H1 (cell line): ENCODE measurements around the gene SCPEP1. TPM values are rescaled to one million over a fixed set of nuclear protein-coding genes. Genes with fewer than 3 reads are reported as not detected.

Experiments used
- CTCF ChIA-PET: fragments of 300-600 bp; sonication (Branson Sonifier 250); formaldehyde crosslinking; loops from one replicate; lab custom pipeline; 2021; ENCODE audit not compliant: partially characterized antibody; lab: Charles Lee
- POLR2A ChIA-PET: fragments of 300-600 bp; sonication (Branson Sonifier 250); formaldehyde crosslinking; loops from one replicate; lab custom pipeline; 2021; ENCODE audit warnings: inconsistent platforms; ENCODE audit not compliant: partially characterized antibody; lab: Charles Lee
- DNase-seq, 2 experiments: peaks; one replicate each; pipeline versions ENCODE4 v3.0.0 to v3.0.0-alpha.2; 2010 to 2022; ENCODE audit warnings: low spot score in 2 of 2, low read depth in 1 of 2, mixed read lengths in 1 of 2
- FAIRE-seq: peaks from 2 replicates; lab custom pipeline; 2011; peaks lifted over from hg19 to GRCh38; lab: Jason Lieb, UNC
- H2AFZ ChIP-seq: 2 replicates; pipeline ENCODE4 v1.8.1; 2012; ENCODE audit warnings: low read length, inconsistent platforms
- H2AK5ac ChIP-seq: 2 replicates; pipeline ENCODE4 v1.6.1; 2013; ENCODE audit warnings: low read depth, low read length
- H2BK120ac ChIP-seq: replicated peaks from 2 replicates; pipeline ENCODE3; 2013; ENCODE audit warnings: low read depth, low read length, inconsistent platforms
- H2BK12ac ChIP-seq: 2 replicates; pipeline ENCODE4 v1.6.1; 2013; ENCODE audit warnings: low read depth, low read length
- H2BK15ac ChIP-seq: 2 replicates; pipeline ENCODE4 v1.6.1; 2013; ENCODE audit warnings: low read length
- H2BK20ac ChIP-seq: 2 replicates; pipeline ENCODE4 v1.6.1; 2013; ENCODE audit warnings: low read length
- H2BK5ac ChIP-seq: 2 replicates; pipeline ENCODE4 v1.6.1; 2013; ENCODE audit warnings: low read depth, low read length
- H3K14ac ChIP-seq: 2 replicates; pipeline ENCODE4 v1.6.1; 2013; ENCODE audit warnings: inconsistent platforms; ENCODE audit not compliant: insufficient read length
- H3K18ac ChIP-seq: 2 replicates; pipeline ENCODE4 v1.6.1; 2013; ENCODE audit warnings: low read length; ENCODE audit errors: extremely low read depth
- H3K23ac ChIP-seq: 2 replicates; pipeline ENCODE4 v1.6.1; 2013; ENCODE audit warnings: inconsistent platforms; ENCODE audit not compliant: insufficient read length
- H3K23me2 ChIP-seq: 2 replicates; pipeline ENCODE4 v1.6.1; 2013; ENCODE audit warnings: low read depth, low read length
- H3K27ac ChIP-seq: 2 replicates; pipeline ENCODE4 v1.6.1; 2011; ENCODE audit warnings: low read depth, low read length, inconsistent platforms
- H3K27me3 ChIP-seq, 4 experiments: replicated peaks in 1 of 4; 1 replicate in 1 of 4; 2 replicates in 3 of 4; pipeline versions ENCODE4 v1.6.1 to v1.8.1; 2011 to 2013; ENCODE audit warnings: low read length in 3 of 4, mild to moderate bottlenecking in 3 of 4, inconsistent platforms in 2 of 4, mixed read lengths in 2 of 4, moderate library complexity in 1 of 4; ENCODE audit not compliant: control insufficient read depth in 3 of 4, insufficient read depth in 3 of 4; ENCODE audit errors: extremely low read depth in 1 of 4
- H3K36me3 ChIP-seq, 4 experiments: 2 replicates each; pipeline versions ENCODE4 v1.6.1 to v1.8.1; 2011 to 2013; ENCODE audit warnings: mild to moderate bottlenecking in 4 of 4, low read length in 3 of 4, moderate library complexity in 2 of 4, control low read depth in 1 of 4, inconsistent platforms in 1 of 4; ENCODE audit not compliant: insufficient read depth in 4 of 4, control insufficient read depth in 2 of 4
- H3K4ac ChIP-seq: replicated peaks from 2 replicates; pipeline ENCODE3; 2013; ENCODE audit warnings: low read length, low read depth, mixed read lengths, inconsistent platforms; ENCODE audit not compliant: insufficient read length
- H3K4me1 ChIP-seq, 4 experiments: replicated peaks in 1 of 4; 1 replicate in 1 of 4; 2 replicates in 3 of 4; pipeline versions ENCODE4 v1.6.1 to v1.8.1; 2011 to 2013; ENCODE audit warnings: low read length in 3 of 4, inconsistent platforms in 2 of 4, mixed read lengths in 1 of 4; ENCODE audit not compliant: insufficient read depth in 4 of 4, control insufficient read depth in 3 of 4
- H3K4me2 ChIP-seq, 2 experiments: 2 replicates each; pipeline versions ENCODE4 v1.6.1 to v1.8.1; 2011 to 2013; ENCODE audit warnings: low read depth in 2 of 2, low read length in 2 of 2, control low read depth in 1 of 2, inconsistent platforms in 1 of 2, mild to moderate bottlenecking in 1 of 2; ENCODE audit not compliant: insufficient read depth in 1 of 2
- H3K4me3 ChIP-seq, 4 experiments: fragments of 200-600, 300-600 bp in 1 of 4; sonication (generic), shearing (Covaris generic), sonication (Bioruptor Twin) in 1 of 4; 2 replicates each; pipeline versions ENCODE4 v1.5.1 to v1.8.1; 2011 to 2016; ENCODE audit warnings: low read length in 4 of 4, low read depth in 3 of 4, control low read depth in 2 of 4, inconsistent platforms in 2 of 4, mild to moderate bottlenecking in 2 of 4, mixed read lengths in 1 of 4, moderate library complexity in 1 of 4; ENCODE audit not compliant: insufficient read depth in 2 of 4; ENCODE audit errors: extremely low read depth in 1 of 4
- H3K56ac ChIP-seq: replicated peaks from 2 replicates; pipeline ENCODE3; 2013; ENCODE audit warnings: low read depth, mild to moderate bottlenecking, mixed read lengths, low read length, inconsistent platforms; ENCODE audit not compliant: insufficient read length
- H3K79me1 ChIP-seq: 2 replicates; pipeline ENCODE4 v1.6.1; 2013; ENCODE audit warnings: low read depth, low read length, control low read depth
- H3K79me2 ChIP-seq, 2 experiments: 2 replicates each; pipeline versions ENCODE4 v1.6.1 to v1.8.1; 2012 to 2013; ENCODE audit warnings: low read length in 2 of 2, mild to moderate bottlenecking in 2 of 2, inconsistent platforms in 1 of 2; ENCODE audit not compliant: insufficient read depth in 2 of 2, control insufficient read depth in 1 of 2
- H3K9ac ChIP-seq, 4 experiments: replicated peaks in 1 of 4; 1 replicate in 1 of 4; 2 replicates in 3 of 4; pipeline versions ENCODE4 v1.6.1 to v1.8.1; 2011 to 2013; ENCODE audit warnings: low read depth in 3 of 4, low read length in 3 of 4, control low read depth in 2 of 4, mild to moderate bottlenecking in 2 of 4, moderate library complexity in 2 of 4, inconsistent platforms in 1 of 4; ENCODE audit errors: extremely low read depth in 1 of 4
- H3K9me3 ChIP-seq, 2 experiments: 2 replicates each; pipeline versions ENCODE4 v1.6.1 to v1.8.1; 2012 to 2013; ENCODE audit warnings: mild to moderate bottlenecking in 2 of 2, moderate library complexity in 2 of 2, control low read depth in 1 of 2, inconsistent platforms in 1 of 2, low read depth in 1 of 2, low read length in 1 of 2, mixed read lengths in 1 of 2; ENCODE audit not compliant: insufficient read depth in 2 of 2
- H4K20me1 ChIP-seq, 2 experiments: replicated peaks in 1 of 2; 2 replicates each; pipeline versions ENCODE3 to v1.8.1; 2011 to 2013; ENCODE audit warnings: inconsistent platforms in 2 of 2, low read length in 2 of 2, mild to moderate bottlenecking in 1 of 2; ENCODE audit not compliant: insufficient read depth in 2 of 2, control insufficient read depth in 1 of 2
- H4K5ac ChIP-seq: 2 replicates; pipeline ENCODE4 v1.6.1; 2013; ENCODE audit warnings: low read length, low read depth, mixed read lengths, inconsistent platforms; ENCODE audit not compliant: insufficient read length
- H4K8ac ChIP-seq: 2 replicates; pipeline ENCODE4 v1.8.0; 2013; ENCODE audit warnings: mild to moderate bottlenecking, moderate library complexity, low read length, inconsistent platforms; ENCODE audit not compliant: insufficient read depth; ENCODE audit errors: extremely low read depth
- H4K91ac ChIP-seq: replicated peaks from 2 replicates; pipeline ENCODE3; 2013; ENCODE audit warnings: low read length, mixed read lengths, inconsistent platforms; ENCODE audit not compliant: insufficient read length
- TAF7 ChIP-seq: optimal IDR thresholded peaks from 2 replicates; pipeline ENCODE3; 2011; ENCODE audit warnings: low read depth, mild to moderate bottlenecking, inconsistent platforms, low read length, moderate library complexity, borderline replicate concordance
- WGBS, 2 experiments: shearing (Covaris generic) in 1 of 2; methylation state at CpG; one replicate each; pipeline versions ENCODE4 v1.1.6 to v1.1.7; 2013 to 2015; ENCODE audit warnings: low lambda C conversion rate in 2 of 2, mixed read lengths in 2 of 2, inconsistent platforms in 1 of 2, low coverage in 1 of 2, missing lambda C conversion rate in 1 of 2; ENCODE audit not compliant: insufficient replicate concordance in 2 of 2, insufficient coverage in 1 of 2, insufficient read length in 1 of 2; ENCODE audit errors: extremely low coverage in 1 of 2, missing lambda C conversion rate in 1 of 2; 5-methylcytosine and 5-hydroxymethylcytosine counted together
- polyA plus RNA-seq, 7 experiments: library from polyadenylated mRNA; depleted of rRNA in 3 of 7; stranded (reverse) in 5 of 7; unstranded in 2 of 7; fragments of >200 nt in 5 of 7; fragments of 200-250 nt in 2 of 7; gene quantifications; 1 replicate in 5 of 7; 2 replicates in 1 of 7; 4 replicates in 1 of 7; pipeline versions ENCODE4 v1.2.1 to v1.2.3, GENCODE V29; 2011 to 2013; ENCODE audit warnings: missing spikeins in 2 of 7, mixed read lengths in 2 of 7
- total RNA-seq: library from RNA; stranded (reverse); fragmentation: NEBNext Ultra II Directional; extraction: Animal tissue kit (Norgen Biotek cat#: 25700); gene quantifications from 2 replicates; pipeline ENCODE4 v1.2.1, GENCODE V29; 2021

The SCPEP1 gene
- total and polyA plus RNA-seq, 2 of the 8 experiments (the other 6 are each of a cell fraction or from before 2014, with no cell fraction given), result 30.7 to 52.6 TPM

- Histone ChIP-seq H3K9ac (no peak overlapping the region), H4K91ac (no peak overlapping the region), H3K27ac (no peak overlapping the region), H3K27me3 (no peaks in the 10 kb centered on the region), H3K23ac (no peak overlapping the region), H3K14ac (no peak overlapping the region), H4K8ac (no peak overlapping the region), H4K20me1 (no peaks in the 10 kb centered on the region), H2BK120ac (no peak overlapping the region)
- no peak for DNase-seq
- CTCF ChIA-PET, result interaction anchor here (0.6 to 3.0 kb wide), 4 partner anchors 11 to 124 kb away, joined by 3 to 13 read pairs (median 4); no protein-coding TSS in a partner anchor
- TF ChIP-seq TAF7, result no peak
- TF ChIP-seq, all 59 proteins: peak for 0
- no peak for FAIRE-seq
- POLR2A ChIA-PET, result no interaction called here
- Histone ChIP-seq H3K23me2 (no peaks in the 10 kb centered on the region), H3K4ac (no peak overlapping the region), H2AFZ (no peak overlapping the region), H3K36me3 (peaks cover 2 to 50% (median 32%) of the 10 kb centered on the region in 4 experiments), H3K18ac (no peak overlapping the region), H3K56ac (no peak overlapping the region), H2BK15ac (no peak overlapping the region), H3K9me3 (no peaks in the 10 kb centered on the region), H3K79me1 (no peaks in the 10 kb centered on the region; the same call in 1 of the 2 replicates), H3K4me1 (no peaks in the 10 kb centered on the region), H3K4me2 (no peak overlapping the region), H2BK20ac (no peak overlapping the region), H3K79me2 (no peaks in the 10 kb centered on the region), H2BK12ac (no peak overlapping the region), H3K4me3 (no peak overlapping the region), H2AK5ac (no peak overlapping the region), H4K5ac (no peak overlapping the region), H2BK5ac (no peak overlapping the region)
- 94% methylated on average over 10 of the region's 10 CpGs; no CpG with 5 or more reads in 1 of the 2 experiments for WGBS, 2 experiments
Observed at GRCh38 chr17:56943505-56944125, 34.3 kb upstream of the SCPEP1 start.
